IgD-negative memory B cell (primary cell): Measurements from ENCODE around the gene NLRP3. TPM values are rescaled to one million over a fixed set of nuclear protein-coding genes. Genes with fewer than 3 reads are reported as not detected.
"Not testable (repeated sequence)": the region's sequence is repeated elsewhere in the genome, so short reads cannot be mapped to it uniquely, and the experiment has no call there.

Experiments used
- H3K27ac Mint-ChIP-seq, 3 donors: one replicate each; pipeline ENCODE4 v1.8.0; 2020 to 2022; ENCODE audit warnings: mild to moderate bottlenecking in 3 of 3, mixed read lengths in 3 of 3, moderate library complexity in 1 of 3
- H3K27me3 Mint-ChIP-seq: one replicate; pipeline ENCODE4 v1.8.0; 2021; ENCODE audit warnings: mixed read lengths
- H3K36me3 Mint-ChIP-seq: one replicate; pipeline ENCODE4 v1.8.0; 2020; ENCODE audit warnings: mild to moderate bottlenecking, mixed read lengths
- H3K4me1 Mint-ChIP-seq, 3 donors: one replicate each; pipeline ENCODE4 v1.8.0; 2020 to 2022; ENCODE audit warnings: mixed read lengths in 3 of 3, mild to moderate bottlenecking in 1 of 3
- H3K4me3 Mint-ChIP-seq, 4 donors: one replicate each; pipeline ENCODE4 v1.8.0; 2020 to 2022; ENCODE audit warnings: mild to moderate bottlenecking in 4 of 4, mixed read lengths in 4 of 4, moderate library complexity in 3 of 4
- H3K9me3 Mint-ChIP-seq, 3 donors: one replicate each; pipeline ENCODE4 v1.8.0; 2020 to 2021; ENCODE audit warnings: mixed read lengths in 3 of 3, mild to moderate bottlenecking in 1 of 3
- polyA plus RNA-seq: library from polyadenylated mRNA; unstranded; fragments of 300-500 nt; fragmentation: Illumina TruSeq; gene quantifications from one replicate; pipeline ENCODE4 v1.2.3, GENCODE V29; 2021

NLRP3 gene
- 0.08 TPM for polyA plus RNA-seq

DNA sequence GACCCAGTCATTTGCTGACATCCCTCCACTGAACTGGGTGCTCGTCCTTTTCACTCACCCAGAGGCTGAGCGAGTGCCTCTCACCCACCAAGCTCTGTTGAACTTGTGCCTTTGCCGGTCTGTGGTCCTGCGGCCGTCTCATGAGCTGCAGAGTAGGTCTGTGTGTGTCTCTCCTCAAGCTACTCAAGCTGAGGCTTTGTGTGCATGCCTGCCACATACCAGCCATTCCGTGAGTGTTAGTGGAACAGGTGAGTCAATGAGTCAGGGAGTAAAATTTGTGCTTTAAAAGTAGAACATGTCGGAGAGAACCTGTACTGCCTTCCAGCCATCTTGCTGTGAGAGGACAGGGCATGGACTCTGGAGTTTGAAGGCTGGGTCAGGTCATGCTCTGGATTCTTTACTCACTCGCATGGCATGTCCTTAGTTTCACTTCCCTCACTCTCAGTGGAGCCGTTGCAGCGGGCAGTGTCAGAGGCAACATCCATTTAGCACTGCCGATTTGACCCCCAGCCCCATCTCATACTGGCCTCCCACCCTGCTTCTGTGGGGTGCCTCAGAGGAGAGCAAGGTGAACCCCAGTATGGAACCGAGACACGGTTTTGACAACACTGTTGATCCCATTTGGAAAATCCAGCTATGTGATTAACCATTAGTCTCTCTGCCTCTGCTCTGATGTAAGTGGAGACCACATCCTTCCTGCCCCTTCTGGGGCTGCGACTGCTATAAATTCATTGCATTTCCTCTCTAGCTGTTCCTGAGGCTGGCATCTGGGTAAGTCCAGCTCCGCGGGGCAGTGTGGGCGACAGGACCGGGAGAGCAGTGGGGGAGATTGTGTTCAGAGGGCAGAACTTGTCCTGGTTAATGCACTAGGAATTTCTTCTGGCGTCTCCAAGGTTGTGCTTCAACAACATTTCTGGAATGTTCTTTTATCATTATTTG, at the start of gene NLRP3:
Gene NLRP3 (plus strand): TSS at position 751 of the 939 bp plus-strand sequence. CDS start 2,628 bp downstream, outside the sequence.
- Mint-ChIP-seq H3K9me3 (no peaks in the 10 kb centered on the region), H3K4me1 (peaks cover 17 to 32% (median 27%) of the 10 kb centered on the region in 3 donors), H3K27ac (peak within 1 kb of the TSS in 2 of 3 donors; percentile 30 to 52), H3K27me3 (peaks cover 3% of the 10 kb centered on the region), H3K4me3 (peak within 1 kb of the TSS; percentile 70 to 90 (median 80)), H3K36me3 (no peaks in the 10 kb centered on the region)

DNA sequence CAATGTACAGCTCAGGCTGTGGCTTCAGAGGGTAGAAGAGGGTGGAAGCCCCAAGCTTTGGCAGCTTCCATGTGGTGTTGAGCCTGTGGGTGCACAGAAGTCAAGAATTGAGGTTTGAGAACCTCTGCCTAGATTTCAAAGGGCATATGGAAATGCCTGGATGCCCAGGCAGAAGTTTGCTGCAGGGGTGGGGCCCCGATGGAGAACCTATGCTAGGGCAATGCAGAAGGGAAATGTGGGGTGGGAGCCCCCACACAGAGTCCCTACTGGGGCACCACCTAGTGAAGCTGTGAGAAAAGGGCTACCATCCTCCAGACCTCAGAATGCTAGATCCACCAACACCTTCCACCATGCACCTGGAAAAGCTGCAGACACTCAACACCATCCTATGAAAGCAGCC, 49.6 kb upstream of the NLRP3 start:
- H3K36me3 Mint-ChIP-seq, H3K4me1 Mint-ChIP-seq, H3K4me3 Mint-ChIP-seq, H3K27ac Mint-ChIP-seq: not testable (repeated sequence)
- Mint-ChIP-seq H3K27me3 (peaks cover 23% of the 10 kb centered on the region), H3K9me3 (peaks cover 0 to 12% (median 11%) of the 10 kb centered on the region in 3 donors)

DNA sequence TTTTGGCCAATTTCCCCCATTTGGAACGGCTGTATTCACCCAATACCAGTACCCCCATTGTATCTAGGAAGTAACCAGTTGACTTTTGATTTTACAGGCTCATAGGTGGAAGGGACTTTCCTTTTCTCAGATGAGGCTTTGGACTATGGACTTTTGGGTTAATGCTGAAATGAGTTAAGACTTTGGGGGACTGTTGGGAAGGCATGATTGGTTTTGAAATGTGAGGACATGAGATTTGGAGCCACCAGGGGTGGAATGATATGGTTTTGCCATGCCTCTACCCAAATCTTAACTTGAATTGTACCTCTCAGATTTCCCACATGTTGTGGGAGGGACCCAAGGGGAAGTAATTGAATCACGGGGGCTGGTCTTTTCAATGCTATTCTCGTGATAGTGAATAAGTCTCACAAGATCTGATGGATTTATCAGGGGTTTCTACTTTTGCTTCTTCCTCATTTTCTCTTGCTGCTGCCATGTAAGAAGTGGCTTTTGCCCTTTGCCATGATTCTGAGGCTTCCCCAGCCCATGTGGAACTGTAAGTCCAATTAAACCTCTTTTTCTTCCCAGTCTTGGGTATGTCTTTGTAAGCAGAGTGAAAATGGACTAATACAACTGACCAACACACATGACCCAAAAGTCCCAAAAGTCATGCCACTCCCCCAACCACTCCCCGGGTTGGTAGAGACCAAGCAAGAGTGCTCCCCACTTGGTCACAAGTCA, 48.9 kb upstream of the NLRP3 start:
- Mint-ChIP-seq H3K27ac (no peak overlapping the region), H3K36me3 (no peaks in the 10 kb centered on the region)

GRCh38 chr1:247367786-247368422, 48.1 kb upstream of the NLRP3 start:
- H3K36me3 Mint-ChIP-seq: no peaks in the 10 kb centered on the region
- no peak overlapping the region for H3K27ac Mint-ChIP-seq
- peaks cover 21% of the 10 kb centered on the region for H3K27me3 Mint-ChIP-seq
- peaks cover 1 to 4% (median 3%) of the 10 kb centered on the region in 3 donors for H3K4me1 Mint-ChIP-seq
- no peak overlapping the region for H3K4me3 Mint-ChIP-seq
- H3K9me3 Mint-ChIP-seq: peaks cover 0 to 12% (median 11%) of the 10 kb centered on the region in 3 donors

More for the DNA sequence above, 48.9 kb upstream of the NLRP3 start:
- H3K4me3 Mint-ChIP-seq: no peak overlapping the region
- H3K27me3 Mint-ChIP-seq: peaks cover 21% of the 10 kb centered on the region
- H3K9me3 Mint-ChIP-seq: peaks cover 0 to 12% (median 11%) of the 10 kb centered on the region in 3 donors
- H3K4me1 Mint-ChIP-seq: no peaks in the 10 kb centered on the region

GRCh38 chr1:247368490-247369145, 47.4 kb upstream of the NLRP3 start:
- no peak overlapping the region for H3K4me3 Mint-ChIP-seq
- H3K4me1 Mint-ChIP-seq: peaks cover 1 to 5% (median 3%) of the 10 kb centered on the region in 3 donors
- peaks cover 20% of the 10 kb centered on the region for H3K27me3 Mint-ChIP-seq
- no peak overlapping the region for H3K27ac Mint-ChIP-seq
- peaks cover 0 to 12% (median 11%) of the 10 kb centered on the region in 3 donors for H3K9me3 Mint-ChIP-seq
- H3K36me3 Mint-ChIP-seq: no peaks in the 10 kb centered on the region

- Mint-ChIP-seq H3K36me3 (no peaks in the 10 kb centered on the region), H3K27ac (no peak overlapping the region), H3K4me1 (peaks cover 1 to 9% (median 3%) of the 10 kb centered on the region in 3 donors), H3K9me3 (peaks cover 0 to 5% (median 3%) of the 10 kb centered on the region in 3 donors), H3K4me3 (no peak overlapping the region), H3K27me3 (peaks cover 14% of the 10 kb centered on the region)
These were observed 44.9 kb upstream of the NLRP3 start for GRCh38 chr1:247370786-247371732.

DNA sequence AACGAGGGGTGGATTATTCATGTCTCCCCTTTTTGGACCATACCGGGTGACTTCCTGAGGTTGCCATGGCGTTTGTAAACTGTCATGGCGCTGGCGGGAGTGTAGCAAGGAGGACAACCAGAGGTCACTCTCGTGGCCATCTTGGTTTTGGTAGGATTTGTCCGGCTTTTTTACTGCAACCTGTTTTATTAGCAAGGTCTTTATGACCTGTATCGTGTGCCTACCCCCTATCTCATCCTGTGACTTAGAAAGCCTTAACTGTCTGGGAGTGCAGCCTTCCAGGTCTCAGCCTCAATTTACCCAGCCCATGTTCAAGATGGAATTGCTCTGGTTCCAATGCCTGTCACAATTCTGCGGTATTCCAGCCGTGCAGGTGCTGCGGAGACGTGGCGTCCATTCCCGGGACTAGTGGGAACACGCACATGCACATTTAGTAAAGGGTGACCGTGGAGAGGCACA, 44.1 kb upstream of the NLRP3 start:
- Mint-ChIP-seq H3K9me3 (peaks cover 0 to 5% (median 3%) of the 10 kb centered on the region in 3 donors), H3K27me3 (peaks cover 12% of the 10 kb centered on the region), H3K4me3 (no peak overlapping the region), H3K27ac (no peak overlapping the region), H3K4me1 (peaks cover 1 to 9% (median 3%) of the 10 kb centered on the region in 3 donors), H3K36me3 (no peaks in the 10 kb centered on the region)

GRCh38 chr1:247373721-247374141, 42.2 kb upstream of the NLRP3 start:
- H3K27me3 Mint-ChIP-seq: peaks cover 5% of the 10 kb centered on the region
- no peaks in the 10 kb centered on the region for H3K36me3 Mint-ChIP-seq
- H3K4me3 Mint-ChIP-seq: peak overlapping the region in 1 of 4 donors; percentile 78
- peaks cover 1 to 9% (median 3%) of the 10 kb centered on the region in 3 donors for H3K4me1 Mint-ChIP-seq
- no peak overlapping the region for H3K27ac Mint-ChIP-seq
- H3K9me3 Mint-ChIP-seq: no peaks in the 10 kb centered on the region

- not testable (repeated sequence) for H3K4me1 Mint-ChIP-seq, H3K27ac Mint-ChIP-seq, H3K36me3 Mint-ChIP-seq, H3K9me3 Mint-ChIP-seq, H3K27me3 Mint-ChIP-seq, H3K4me3 Mint-ChIP-seq
These were observed 41.2 kb upstream of the NLRP3 start for GRCh38 chr1:247374651-247375334.

GRCh38 chr1:247375747-247376146, 40.2 kb upstream of the NLRP3 start:
- H3K36me3 Mint-ChIP-seq: peaks cover 3% of the 10 kb centered on the region
- H3K4me1 Mint-ChIP-seq: peaks cover 1 to 9% (median 5%) of the 10 kb centered on the region in 3 donors
- H3K9me3 Mint-ChIP-seq: peaks cover 0 to 3% (median 0%) of the 10 kb centered on the region in 3 donors
- H3K27me3 Mint-ChIP-seq: peaks cover 7% of the 10 kb centered on the region
- H3K4me3 Mint-ChIP-seq: no peak overlapping the region
- H3K27ac Mint-ChIP-seq: no peak overlapping the region

- Mint-ChIP-seq H3K4me1 (peaks cover 1 to 9% (median 5%) of the 10 kb centered on the region in 3 donors), H3K4me3 (no peak overlapping the region), H3K27ac (no peak overlapping the region), H3K9me3 (peaks cover 0 to 3% (median 0%) of the 10 kb centered on the region in 3 donors), H3K36me3 (peaks cover 3% of the 10 kb centered on the region), H3K27me3 (peaks cover 8% of the 10 kb centered on the region)
These were observed 39.3 kb upstream of the NLRP3 start for GRCh38 chr1:247376659-247377058.

DNA sequence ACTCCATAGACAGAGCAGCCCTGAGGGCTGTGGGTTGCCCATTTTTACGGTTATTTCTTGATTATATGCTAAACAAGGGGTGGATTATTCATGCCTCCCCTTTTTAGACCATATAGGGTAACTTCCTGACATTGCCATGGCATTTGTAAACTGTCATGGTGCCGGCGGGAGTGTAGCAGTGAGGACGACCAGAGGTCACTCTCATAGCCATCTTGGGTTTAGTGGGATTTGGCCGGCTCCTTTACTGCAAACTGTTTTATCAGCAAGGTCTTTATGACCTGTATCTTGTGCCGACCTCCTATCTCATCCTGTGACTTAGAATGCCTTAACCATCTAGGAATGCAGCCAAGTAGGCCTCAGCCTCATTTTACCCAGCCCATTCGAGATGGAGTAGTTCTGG, 38.3 kb upstream of the NLRP3 start:
- not testable (repeated sequence) for H3K9me3 Mint-ChIP-seq, H3K27ac Mint-ChIP-seq, H3K4me3 Mint-ChIP-seq, H3K36me3 Mint-ChIP-seq, H3K4me1 Mint-ChIP-seq, H3K27me3 Mint-ChIP-seq
